Activated CD8-positive, alpha-beta memory T cell treated with anti-CD3 and anti-CD28 coated beads, Interleukin-2, amount 50 U/mL, for 24 hours (primary cell): ENCODE measurements around the gene MAT2A.
A peak's percentile ranks its signal among the peaks of the same experiment; 100 is the strongest.
"Not testable (repeated sequence)": the region's sequence is repeated elsewhere in the genome, so short reads cannot be mapped to it uniquely, and the experiment has no call there.

Experiments used
- DNase-seq: peaks from one replicate; pipeline ENCODE4 v3.0.0-alpha.2; 2020; ENCODE audit errors: extremely low read depth

The MAT2A gene

GRCh38 chr2:85524336-85524908 is 14.5 kb upstream of the MAT2A start:
- DNase-seq, result no peak

GRCh38 chr2:85525029-85525428 is 13.9 kb upstream of the MAT2A start:
- no peak for DNase-seq

GRCh38 chr2:85525567-85525966 is 13.4 kb upstream of the MAT2A start:
- no peak for DNase-seq

- DNase-seq, result no peak
Measured at GRCh38 chr2:85527787-85528186, 11.2 kb upstream of the MAT2A start.

- DNase-seq, result no peak
Measured at GRCh38 chr2:85528355-85528754, 10.6 kb upstream of the MAT2A start.

GRCh38 chr2:85529809-85530208 is 9.2 kb upstream of the MAT2A start:
- DNase-seq, result no peak

GRCh38 chr2:85531589-85531988 is 7.4 kb upstream of the MAT2A start:
- DNase-seq, result no peak

GRCh38 chr2:85534099-85534498 is 4.9 kb upstream of the MAT2A start:
- no peak for DNase-seq

GRCh38 chr2:85534881-85535280 is 4.1 kb upstream of the MAT2A start:
- no peak for DNase-seq

GRCh38 chr2:85536479-85536878 is 2.5 kb upstream of the MAT2A start:
- no peak for DNase-seq

- no peak for DNase-seq
Measured at GRCh38 chr2:85537600-85538506, 1.1 kb upstream of the MAT2A start.

- peak; percentile 43 for DNase-seq
Measured at GRCh38 chr2:85539361-85540132, 579 bp downstream of the MAT2A start.

GRCh38 chr2:85540133-85540648 is 1.2 kb downstream of the MAT2A start:
- DNase-seq, result no peak

- no peak for DNase-seq
Measured at GRCh38 chr2:85541262-85541661, 2.3 kb downstream of the MAT2A start.

- no peak for DNase-seq
Measured at GRCh38 chr2:85541753-85542457, 2.9 kb downstream of the MAT2A start.

GRCh38 chr2:85542777-85543176 is 3.8 kb downstream of the MAT2A start:
- DNase-seq, result no peak

GRCh38 chr2:85544254-85544691 is 5.3 kb downstream of the MAT2A start:
- DNase-seq, result not testable (repeated sequence)

GRCh38 chr2:85544915-85545779 is 6.2 kb downstream of the MAT2A start:
- not testable (repeated sequence) for DNase-seq

- DNase-seq, result no peak
Measured at GRCh38 chr2:85545780-85546240, 6.8 kb downstream of the MAT2A start.

- DNase-seq, result no peak
Measured at GRCh38 chr2:85547089-85547858, 8.3 kb downstream of the MAT2A start.
